NCI-H526 treated with DMSO at 0.1 percent for 48 hours (cell line): ENCODE measurements around the gene VARS2.
"Not testable (repeated sequence)": the region's sequence is repeated elsewhere in the genome, so short reads cannot be mapped to it uniquely, and the experiment has no call there.

Source experiments
- DNase-seq: peaks from one replicate; lab custom pipeline; 2025; lab: John Stamatoyannopoulos, UW

The VARS2 gene

GRCh38 chr6:30898750-30899360 lies 15.2 kb upstream of the VARS2 start:
- DNase-seq, result no peak

GRCh38 chr6:30900863-30901417 lies 13.1 kb upstream of the VARS2 start:
- DNase-seq, result no peak

DNA sequence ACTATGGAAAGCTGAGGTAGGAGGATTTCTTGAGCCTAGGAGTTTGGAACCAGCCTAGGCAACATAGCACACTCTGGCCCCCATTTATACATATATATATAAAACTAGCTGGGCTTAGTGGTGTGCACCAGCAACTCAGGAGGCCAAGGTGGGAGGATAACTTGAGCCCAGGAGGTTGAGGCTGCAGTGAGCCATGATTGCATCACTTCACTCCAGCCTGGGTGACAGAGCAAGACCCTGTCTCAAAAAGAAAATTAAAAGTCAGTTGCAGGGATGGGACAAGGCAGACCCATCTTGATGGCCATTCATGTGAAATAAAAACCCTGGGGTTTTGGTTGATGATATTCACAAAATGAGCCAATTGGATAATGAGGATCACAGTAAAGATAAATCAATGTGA lies 12.6 kb upstream of the VARS2 start:
- DNase-seq, result no peak

DNA sequence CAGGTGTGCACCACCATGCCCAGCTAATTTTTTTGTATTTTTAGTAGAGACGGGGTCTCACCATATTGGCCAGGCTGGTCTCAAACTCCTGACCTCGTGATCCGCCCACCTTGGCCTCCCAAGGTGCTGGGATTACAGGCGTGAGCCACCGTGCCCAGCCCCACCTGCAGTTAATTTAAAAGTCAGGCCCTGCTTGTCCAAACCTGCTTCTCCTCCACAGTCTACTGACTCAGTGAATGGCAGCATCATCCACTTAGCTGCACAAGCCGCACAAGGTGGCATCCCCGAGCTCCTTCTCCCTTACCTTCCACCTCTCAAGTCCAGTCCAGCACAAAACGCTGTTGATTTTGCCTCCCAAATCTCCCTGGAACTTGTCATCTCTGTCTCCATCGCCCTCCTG lies 11.8 kb upstream of the VARS2 start:
- not testable (repeated sequence) for DNase-seq

- DNase-seq, result no peak
Measured at GRCh38 chr6:30902709-30903108, 11.3 kb upstream of the VARS2 start.

- no peak for DNase-seq
Measured at GRCh38 chr6:30903236-30903635, 10.8 kb upstream of the VARS2 start.

GRCh38 chr6:30907290-30907757 lies 6.7 kb upstream of the VARS2 start:
- DNase-seq, result not testable (repeated sequence)

- DNase-seq, result peak; percentile 94
Measured at GRCh38 chr6:30907758-30908591, 6.1 kb upstream of the VARS2 start, which contains the start of gene GTF2H4. TSS of gene GTF2H4 (plus strand) at chr6:30908207.

DNA sequence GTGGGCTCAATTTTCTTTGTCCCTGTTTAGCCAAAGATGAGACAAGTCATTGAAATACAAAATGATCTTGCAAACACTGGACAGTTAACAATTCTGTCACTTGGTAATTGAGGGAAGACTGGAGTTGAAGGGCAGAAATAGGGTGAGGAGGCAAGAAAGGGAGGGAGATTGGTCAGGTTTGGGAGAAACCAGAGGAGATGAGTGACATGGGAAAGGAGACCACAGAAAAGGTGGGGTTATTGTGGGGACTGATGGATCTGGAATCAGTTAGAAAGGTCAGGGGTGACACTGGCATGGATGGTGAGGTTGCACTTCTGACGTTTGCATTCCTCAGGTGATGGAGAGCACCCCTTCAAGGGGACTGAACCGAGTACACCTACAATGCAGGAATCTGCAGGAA lies 5.3 kb upstream of the VARS2 start:
- no peak for DNase-seq

DNA sequence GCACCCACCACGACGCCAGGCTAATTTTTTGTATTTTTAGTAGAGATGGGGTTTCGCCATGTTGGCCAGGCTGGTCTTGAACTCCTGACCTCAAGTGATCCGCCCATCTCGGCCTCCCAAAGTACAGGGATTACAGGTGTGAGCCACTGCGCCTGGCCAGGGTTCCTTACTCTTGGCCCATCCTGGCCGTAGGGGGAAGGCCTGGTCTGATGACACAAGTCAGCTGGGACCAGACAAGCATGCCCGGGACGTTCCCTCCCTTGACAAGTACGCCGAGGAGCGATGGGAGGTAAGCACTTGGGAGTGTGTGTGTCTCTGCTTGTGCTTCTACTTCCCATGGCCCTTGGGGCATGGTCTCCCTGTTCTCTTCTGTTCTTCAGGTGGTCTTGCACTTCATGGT lies 3.6 kb upstream of the VARS2 start:
- not testable (repeated sequence) for DNase-seq

DNA sequence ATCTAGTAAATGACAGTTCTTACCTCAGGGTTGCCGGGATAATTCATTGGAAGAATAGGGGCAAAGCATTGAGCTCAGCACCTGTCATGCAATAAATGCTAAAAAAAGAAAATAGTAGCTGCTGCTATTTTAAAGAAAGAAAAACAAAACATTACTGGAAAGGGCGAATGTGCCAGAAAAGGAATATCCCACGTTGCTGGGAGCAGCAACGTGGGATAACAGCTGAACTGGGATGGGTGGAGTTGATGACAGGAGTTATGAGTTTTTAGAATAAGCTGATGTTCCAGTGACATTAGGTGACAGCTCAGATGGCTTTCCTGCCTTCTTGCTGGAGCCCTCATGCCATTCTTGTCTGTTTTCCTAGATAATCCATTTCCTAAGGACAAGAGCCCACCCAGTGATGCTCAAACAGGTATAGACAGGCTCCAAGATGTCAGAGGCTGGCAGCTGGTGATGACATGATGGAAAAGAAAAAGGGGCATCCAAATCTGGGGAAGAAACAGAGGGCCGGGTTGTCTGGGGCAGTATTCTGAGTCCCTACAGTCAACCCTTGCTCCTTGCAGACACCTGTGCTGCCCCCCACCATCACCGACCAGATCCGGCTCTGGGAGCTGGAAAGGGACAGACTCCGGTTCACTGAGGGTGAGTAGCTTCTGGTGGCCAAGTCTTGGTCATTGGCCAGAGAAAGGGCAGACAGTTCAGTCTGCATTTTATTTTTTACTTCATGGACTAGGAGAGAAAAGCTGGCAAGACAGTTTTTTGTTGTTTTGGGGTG lies 1.1 kb upstream of the VARS2 start:
- no peak for DNase-seq

GRCh38 chr6:30913721-30914075 lies 340 bp upstream of the VARS2 start:
- DNase-seq, result no peak

GRCh38 chr6:30914854-30915590 lies 984 bp downstream of the VARS2 start:
- DNase-seq, result no peak

GRCh38 chr6:30915591-30915946 lies 1.5 kb downstream of the VARS2 start:
- peak; percentile 48 for DNase-seq

- DNase-seq, result no peak
Measured at GRCh38 chr6:30917041-30917440, 3.0 kb downstream of the VARS2 start.

DNA sequence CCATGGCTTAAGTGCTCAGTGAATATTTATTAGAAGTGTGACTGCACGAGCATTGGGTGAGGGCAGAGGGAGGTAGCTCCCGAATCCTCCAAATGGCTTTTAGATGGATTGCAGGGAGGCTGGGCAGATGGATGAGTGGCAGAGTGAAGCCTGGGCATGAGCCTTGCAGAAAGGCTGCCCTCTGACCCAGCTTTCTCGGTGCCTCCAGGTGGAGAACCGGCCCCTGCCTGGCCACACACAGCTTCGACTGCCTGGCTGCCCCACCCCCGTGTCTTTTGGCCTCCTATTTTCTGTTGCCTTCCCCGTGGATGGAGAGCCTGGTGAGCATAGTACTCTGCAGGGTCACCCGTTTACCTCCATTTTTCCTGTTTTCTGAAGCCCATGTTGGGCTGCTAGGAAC lies 3.4 kb downstream of the VARS2 start:
- no peak for DNase-seq

- DNase-seq, result no peak
Measured at GRCh38 chr6:30918670-30919069, 4.6 kb downstream of the VARS2 start.

DNA sequence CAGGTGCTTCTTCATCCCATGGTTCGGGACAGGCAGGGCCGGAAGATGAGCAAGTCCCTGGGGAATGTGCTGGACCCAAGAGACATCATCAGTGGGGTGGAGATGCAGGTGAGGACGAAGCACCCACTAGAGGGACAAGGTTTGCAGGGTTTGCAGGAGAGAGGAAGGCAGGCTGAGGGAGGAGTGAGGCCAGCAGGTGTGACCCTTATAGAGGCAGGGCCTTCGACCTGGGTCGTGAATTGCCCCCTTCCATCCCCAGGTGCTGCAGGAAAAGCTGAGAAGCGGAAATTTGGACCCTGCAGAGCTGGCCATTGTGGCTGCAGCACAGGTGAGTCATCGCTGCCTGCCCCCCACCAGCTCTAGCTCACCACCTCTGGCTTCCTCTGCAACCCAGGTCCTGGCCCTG lies 8.4 kb downstream of the VARS2 start:
- DNase-seq, result no peak

GRCh38 chr6:30924040-30924627 lies 10.1 kb downstream of the VARS2 start:
- not testable (repeated sequence) for DNase-seq

DNA sequence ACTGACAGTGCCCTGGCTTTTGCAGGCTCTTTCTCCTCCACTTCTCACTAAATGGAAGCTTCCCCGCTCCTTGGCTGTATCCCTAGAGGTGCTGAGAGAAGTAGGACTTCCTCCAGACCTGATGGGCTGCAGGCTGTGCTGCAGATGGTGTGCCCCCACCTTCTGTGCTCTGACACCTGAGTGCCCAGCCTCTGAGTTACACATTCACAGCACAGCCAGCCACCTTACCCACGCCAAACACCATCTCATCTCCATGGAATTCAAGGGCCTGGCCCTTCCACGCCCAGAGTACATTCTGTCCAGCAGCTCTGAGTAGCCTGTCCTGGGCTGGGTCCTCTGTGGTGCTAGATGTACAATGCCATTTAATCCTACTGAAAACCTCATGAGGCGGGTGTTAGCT lies 12.6 kb downstream of the VARS2 start:
- DNase-seq, result no peak

- not testable (repeated sequence) for DNase-seq
Measured at GRCh38 chr6:30927080-30927479, 13.0 kb downstream of the VARS2 start.
